Neutrophil (primary cell): ENCODE results near the gene VPS35.
"Not testable (repeated sequence)": the region's sequence is repeated elsewhere in the genome, so short reads cannot be mapped to it uniquely, and the experiment has no call there.

Source experiments
- H3K27ac ChIP-seq: fragments of 200-600 bp; sonication (generic); 2 replicates; pipeline ENCODE4 v1.5.1; 2016; ENCODE audit warnings: mild to moderate bottlenecking, moderate library complexity
- H3K27me3 ChIP-seq: fragments of 200-600 bp; sonication (generic); 2 replicates; pipeline ENCODE4 v1.6.0; 2016; ENCODE audit warnings: mild to moderate bottlenecking
- H3K36me3 ChIP-seq: fragments of 200-600 bp; sonication (generic); 2 replicates; pipeline ENCODE4 v1.5.1; 2017
- H3K4me1 ChIP-seq, 2 experiments: fragments of 200-600 bp in 1 of 2; sonication (generic) in 1 of 2; 1 replicate in 1 of 2; 2 replicates in 1 of 2; pipeline versions ENCODE4 v1.5.1 to v1.6.1; 2013 to 2016; ENCODE audit warnings: low read depth in 1 of 2, low read length in 1 of 2, mild to moderate bottlenecking in 1 of 2, moderate library complexity in 1 of 2; ENCODE audit not compliant: control insufficient read depth in 1 of 2, insufficient read depth in 1 of 2
- H3K4me3 ChIP-seq, 2 experiments: fragments of 200-600 bp in 1 of 2; sonication (generic) in 1 of 2; 1 replicate in 1 of 2; 2 replicates in 1 of 2; pipeline ENCODE4 v1.5.1; 2013 to 2016; ENCODE audit warnings: low read depth in 1 of 2, low read length in 1 of 2, mild to moderate bottlenecking in 1 of 2, moderate library complexity in 1 of 2
- H3K9me3 ChIP-seq: fragments of 200-600 bp; sonication (generic); 2 replicates; pipeline ENCODE4 v1.5.1; 2016
- CTCF ChIP-seq: fragments of 200-600 bp; sonication (generic); IDR thresholded peaks from 2 replicates; pipeline ENCODE4 v1.5.1; 2016; ENCODE audit warnings: antibody characterized with exemption

Gene VPS35

GRCh38 chr16:46690281-46691178, 1.6 kb upstream of the VPS35 start:
- Histone ChIP-seq H3K36me3 (no peaks in the 10 kb centered on the region), H3K27ac (peak overlapping the region; percentile 91), H3K4me3 (peak overlapping the region; percentile 83 to 98), H3K4me1 (peaks cover 46 to 50% of the 10 kb centered on the region in 2 experiments), H3K9me3 (no peaks in the 10 kb centered on the region), H3K27me3 (no peaks in the 10 kb centered on the region)
- TF ChIP-seq CTCF, result no peak

- Histone ChIP-seq H3K27ac (peak within 1 kb of the TSS; percentile 91), H3K9me3 (no peaks in the 10 kb centered on the region), H3K4me3 (peak within 1 kb of the TSS; percentile 83 to 98), H3K4me1 (peaks cover 54 to 59% of the 10 kb centered on the region in 2 experiments), H3K36me3 (no peaks in the 10 kb centered on the region), H3K27me3 (no peaks in the 10 kb centered on the region)
- TF ChIP-seq CTCF, result peak; percentile 63
Observed at GRCh38 chr16:46689365-46690280, 645 bp upstream of the VPS35 start, which contains the start of gene ORC6. Gene ORC6, plus strand, starts transcription at chr16:46689659. Its CDS starts 47 bp downstream, at chr16:46689706.

GRCh38 chr16:46688101-46688653, 801 bp downstream of the VPS35 start:
- Histone ChIP-seq H3K27ac (peak overlapping the region; percentile 91), H3K4me1 (peaks cover 64 to 70% of the 10 kb centered on the region in 2 experiments), H3K27me3 (no peaks in the 10 kb centered on the region), H3K4me3 (peak overlapping the region; percentile 83 to 98), H3K36me3 (no peaks in the 10 kb centered on the region), H3K9me3 (no peaks in the 10 kb centered on the region)
- no peak for TF ChIP-seq CTCF

- Histone ChIP-seq H3K27me3 (no peaks in the 10 kb centered on the region), H3K27ac (peak overlapping the region; percentile 91), H3K4me3 (peak overlapping the region; percentile 83 to 98), H3K9me3 (no peaks in the 10 kb centered on the region), H3K36me3 (no peaks in the 10 kb centered on the region), H3K4me1 (peaks cover 71 to 73% of the 10 kb centered on the region in 2 experiments)
- no peak for TF ChIP-seq CTCF
Observed at GRCh38 chr16:46687486-46687885, 1.5 kb downstream of the VPS35 start.

- peak overlapping the region; percentile 91 for H3K27ac ChIP-seq
- peaks cover 77 to 79% of the 10 kb centered on the region in 2 experiments for H3K4me1 ChIP-seq
- TF ChIP-seq CTCF, result no peak
Observed at GRCh38 chr16:46686815-46687473, 2.0 kb downstream of the VPS35 start.

GRCh38 chr16:46681867-46682266, 7.1 kb downstream of the VPS35 start:
- H3K9me3 ChIP-seq, H3K27me3 ChIP-seq, H3K4me3 ChIP-seq: not testable (repeated sequence)
- peaks cover 22% of the 10 kb centered on the region for H3K36me3 ChIP-seq
- H3K4me1 ChIP-seq, result peaks cover 66 to 72% of the 10 kb centered on the region in 2 experiments
- H3K27ac ChIP-seq, result peak overlapping the region; percentile 26

More at GRCh38 chr16:46686815-46687473, 2.0 kb downstream of the VPS35 start:
- Histone ChIP-seq H3K9me3 (no peaks in the 10 kb centered on the region), H3K4me3 (peak overlapping the region in 1 of 2 experiments; percentile 83), H3K27me3 (no peaks in the 10 kb centered on the region), H3K36me3 (no peaks in the 10 kb centered on the region)

- not testable (repeated sequence) for H3K9me3 ChIP-seq, H3K27me3 ChIP-seq, H3K4me3 ChIP-seq, H3K27ac ChIP-seq
- H3K36me3 ChIP-seq, result peaks cover 58% of the 10 kb centered on the region
- peaks cover 34 to 38% of the 10 kb centered on the region in 2 experiments for H3K4me1 ChIP-seq
Observed at GRCh38 chr16:46677943-46678342, 11.0 kb downstream of the VPS35 start.
